CD4-positive, alpha-beta memory T cell (primary cell): ENCODE data around the gene VWDE. TPM values are rescaled to one million over a fixed set of nuclear protein-coding genes. Genes with fewer than 3 reads are reported as not detected.
"Not testable (repeated sequence)": the region's sequence is repeated elsewhere in the genome, so short reads cannot be mapped to it uniquely, and the experiment has no call there.

Experiments used
- CTCF ChIA-PET: fragments of 350-600 bp; sonication (Branson Sonifier 250); formaldehyde crosslinking; loops from one replicate; lab custom pipeline; 2021; ENCODE audit warnings: inconsistent platforms; ENCODE audit not compliant: partially characterized antibody; lab: Charles Lee
- POLR2A ChIA-PET: fragments of 350-600 bp; sonication (Branson Sonifier 250); formaldehyde crosslinking; loops from one replicate; lab custom pipeline; 2021; ENCODE audit not compliant: partially characterized antibody; lab: Charles Lee
- DNase-seq, 5 donors: peaks; one replicate each; pipeline versions ENCODE4 v3.0.0 to v3.0.0-alpha.2; 2020 to 2022; ENCODE audit warnings: mixed read lengths in 1 of 5
- H3K27ac ChIP-seq: one replicate; pipeline ENCODE4 v1.7.0; 2013; ENCODE audit warnings: low read depth, low read length
- H3K27me3 ChIP-seq: 2 replicates; pipeline ENCODE4 v1.7.0; 2013; ENCODE audit warnings: mild to moderate bottlenecking, low read length, moderate library complexity; ENCODE audit not compliant: insufficient read depth
- H3K36me3 ChIP-seq: 2 replicates; pipeline ENCODE4 v1.7.0; 2013; ENCODE audit warnings: mild to moderate bottlenecking, low read length, moderate library complexity; ENCODE audit not compliant: insufficient read depth
- H3K4me1 ChIP-seq: 2 replicates; pipeline ENCODE4 v1.7.0; 2013; ENCODE audit warnings: mild to moderate bottlenecking, low read length, moderate library complexity; ENCODE audit not compliant: insufficient read depth
- H3K4me3 ChIP-seq, 2 donors: one replicate each; pipeline ENCODE4 v1.7.0; 2013; ENCODE audit warnings: low read length in 2 of 2, mild to moderate bottlenecking in 1 of 2
- H3K9me3 ChIP-seq, 2 donors: one replicate each; pipeline ENCODE4 v1.7.0; 2013; ENCODE audit warnings: low read length in 2 of 2, control low read depth in 1 of 2; ENCODE audit not compliant: control insufficient read depth in 1 of 2
- H3K27ac Mint-ChIP-seq, 7 donors: one replicate each; pipeline ENCODE4 v1.8.0; 2020 to 2021; ENCODE audit warnings: mixed read lengths in 7 of 7, mild to moderate bottlenecking in 6 of 7, inconsistent platforms in 3 of 7, moderate library complexity in 3 of 7
- H3K27me3 Mint-ChIP-seq, 2 donors: one replicate each; pipeline ENCODE4 v1.8.0; 2020 to 2021; ENCODE audit warnings: mixed read lengths in 2 of 2
- H3K36me3 Mint-ChIP-seq, 2 donors: one replicate each; pipeline ENCODE4 v1.8.0; 2020 to 2021; ENCODE audit warnings: mixed read lengths in 2 of 2, inconsistent platforms in 1 of 2, mild to moderate bottlenecking in 1 of 2
- H3K4me1 Mint-ChIP-seq, 4 donors: one replicate each; pipeline ENCODE4 v1.8.0; 2020 to 2021; ENCODE audit warnings: mixed read lengths in 4 of 4, mild to moderate bottlenecking in 1 of 4
- H3K4me3 Mint-ChIP-seq, 8 donors: one replicate each; pipeline ENCODE4 v1.8.0; 2020 to 2021; ENCODE audit warnings: mixed read lengths in 8 of 8, mild to moderate bottlenecking in 7 of 8, moderate library complexity in 6 of 8, inconsistent platforms in 3 of 8
- H3K9me3 Mint-ChIP-seq, 8 donors: one replicate each; pipeline ENCODE4 v1.8.0; 2020 to 2021; ENCODE audit warnings: mixed read lengths in 8 of 8, mild to moderate bottlenecking in 5 of 8, inconsistent platforms in 3 of 8, moderate library complexity in 1 of 8
- intact Hi-C: fragments of 100-400 bp; cut with micrococcal nuclease; formaldehyde crosslinking; loops from one replicate; pipeline ENCODE4 v1.15.1; 2023
- polyA plus RNA-seq, 2 donors: library from polyadenylated mRNA; unstranded; fragments of 300-500 nt; fragmentation: Illumina TruSeq; gene quantifications; one replicate each; pipeline ENCODE4 v1.2.3, GENCODE V29; 2021
- total RNA-seq, 2 experiments: library from RNA; stranded (reverse); gene quantifications; one replicate each; pipeline ENCODE4 v1.2.3, GENCODE V29; 2021

Gene VWDE
- total and polyA plus RNA-seq, 4 experiments from 2014 or later, result 0.26 to 9.0 (median 8.9) TPM; not detected in 1

DNA sequence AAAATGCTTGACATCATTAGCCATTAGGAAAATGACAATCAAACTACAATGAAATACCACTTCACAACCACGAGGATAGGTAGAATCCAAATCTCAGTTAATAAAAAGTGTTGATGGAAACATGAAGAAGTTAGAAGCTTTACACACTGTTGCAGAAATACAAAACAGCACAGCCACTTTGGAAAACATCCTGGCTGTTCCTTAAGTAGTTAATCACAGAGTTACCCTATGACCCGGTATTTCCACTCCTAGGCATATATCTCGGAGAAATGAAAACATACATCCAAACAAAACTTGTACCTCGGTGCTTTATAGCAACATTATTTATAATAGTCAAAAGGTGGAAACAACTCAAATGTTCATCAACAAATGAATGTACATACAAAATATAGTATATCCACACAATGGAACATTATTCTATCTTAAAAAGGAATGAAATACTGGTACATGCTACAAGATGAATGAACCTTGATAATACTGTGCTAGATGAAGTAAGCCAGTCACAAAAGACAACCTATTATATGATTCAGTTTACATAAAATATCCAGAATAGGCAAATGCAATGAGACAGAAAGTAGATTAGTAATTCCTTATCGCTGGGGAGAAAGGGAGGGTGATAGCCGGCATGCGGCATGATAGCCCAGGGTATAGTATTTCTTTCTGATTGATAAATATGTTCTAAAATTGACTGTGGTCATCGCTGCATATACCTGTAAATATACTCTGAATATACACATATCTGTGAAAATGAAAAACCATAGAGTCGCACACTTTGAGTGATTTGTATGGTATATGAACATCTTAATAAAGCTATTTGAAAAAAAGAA lies 1.9 kb downstream of the VWDE start:
- Histone ChIP-seq H3K4me1 (peaks cover 13% of the 10 kb centered on the region), H3K36me3 (no peaks in the 10 kb centered on the region), H3K4me3 (no peak overlapping the region), H3K9me3 (no peaks in the 10 kb centered on the region), H3K27ac (no peak overlapping the region), H3K27me3 (no peaks in the 10 kb centered on the region)
- POLR2A ChIA-PET, result no interaction called here
- H3K27me3 Mint-ChIP-seq, result peaks cover 8 to 9% of the 10 kb centered on the region in 2 donors
- H3K9me3 Mint-ChIP-seq, result peaks cover 2 to 17% (median 14%) of the 10 kb centered on the region in 8 donors
- H3K36me3 Mint-ChIP-seq, result peaks cover 4 to 9% of the 10 kb centered on the region in 2 donors
- peak overlapping the region in 4 of 8 donors; percentile 26 to 47 (median 34) for H3K4me3 Mint-ChIP-seq
- H3K27ac Mint-ChIP-seq, result no peak overlapping the region
- intact Hi-C loops, result loop anchor here (2.0 to 5.0 kb wide), 2 partner anchors 191 to 236 kb away; partner anchors contain the start of gene TMEM106B
- CTCF ChIA-PET, result no interaction called here
- H3K4me1 Mint-ChIP-seq, result peaks cover 12 to 29% (median 17%) of the 10 kb centered on the region in 4 donors
- no peak for DNase-seq

DNA sequence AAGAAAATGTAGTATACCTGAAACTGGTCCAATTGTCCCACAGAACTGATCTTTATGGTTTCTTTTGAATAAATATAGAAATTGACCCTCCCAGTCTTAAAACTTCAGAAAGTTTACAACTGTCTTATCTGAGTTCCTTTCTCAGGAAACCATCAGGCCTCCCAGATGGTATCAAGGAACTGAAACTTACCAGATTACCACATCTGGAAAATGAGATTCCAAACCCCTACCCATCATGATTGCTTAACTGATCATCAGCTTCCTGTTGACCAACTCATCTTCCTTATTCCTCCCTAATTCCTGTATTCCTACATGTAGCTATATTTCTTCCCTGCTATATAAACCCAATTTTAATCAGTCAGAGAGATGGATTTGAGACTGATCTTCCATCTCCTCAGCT lies 5.5 kb downstream of the VWDE start:
- Mint-ChIP-seq H3K4me1 (peaks cover 5 to 14% (median 7%) of the 10 kb centered on the region in 4 donors), H3K4me3 (no peak overlapping the region)

DNA sequence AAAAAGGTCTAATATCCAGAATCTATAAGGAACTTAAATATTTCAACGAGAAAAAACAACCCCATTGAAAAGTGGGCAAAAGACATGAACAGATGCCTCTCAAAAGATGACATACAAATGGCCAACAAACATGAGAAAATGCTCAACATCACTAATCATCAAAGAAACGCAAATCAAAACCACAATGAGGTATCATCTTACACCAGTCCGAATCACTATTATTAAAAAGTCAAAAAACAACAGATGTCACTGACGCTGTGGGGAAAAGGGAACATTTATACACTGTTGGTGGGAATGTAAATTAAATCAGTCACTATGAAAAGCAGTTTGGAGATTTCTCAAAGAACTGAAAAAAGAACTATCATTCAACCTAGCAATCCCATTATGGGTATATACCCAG lies 6.0 kb downstream of the VWDE start:
- intact Hi-C loops, result no loop called here
- peak overlapping the region in 1 of 8 donors; percentile 14 for H3K4me3 Mint-ChIP-seq
- no peaks in the 10 kb centered on the region for H3K9me3 ChIP-seq
- POLR2A ChIA-PET, result no interaction called here
- H3K9me3 Mint-ChIP-seq, result peaks cover 2 to 17% (median 14%) of the 10 kb centered on the region in 8 donors
- H3K36me3 ChIP-seq, result no peaks in the 10 kb centered on the region
- H3K4me3 ChIP-seq, result no peak overlapping the region
- no peaks in the 10 kb centered on the region for H3K27me3 ChIP-seq
- H3K36me3 Mint-ChIP-seq, result peaks cover 4 to 6% of the 10 kb centered on the region in 2 donors
- H3K4me1 Mint-ChIP-seq, result peaks cover under 1 to 9% (median 2%) of the 10 kb centered on the region in 4 donors
- no peak overlapping the region for H3K27ac ChIP-seq
- H3K27me3 Mint-ChIP-seq, result peaks cover 6 to 8% of the 10 kb centered on the region in 2 donors
- CTCF ChIA-PET, result no interaction called here
- H3K27ac Mint-ChIP-seq, result no peak overlapping the region
- DNase-seq, result no peak
- H3K4me1 ChIP-seq, result peaks cover under 1% of the 10 kb centered on the region

More for the DNA sequence above, 5.5 kb downstream of the VWDE start:
- Histone ChIP-seq H3K4me3 (no peak overlapping the region), H3K4me1 (peaks cover 6% of the 10 kb centered on the region), H3K9me3 (no peaks in the 10 kb centered on the region), H3K27me3 (no peaks in the 10 kb centered on the region), H3K27ac (no peak overlapping the region), H3K36me3 (no peaks in the 10 kb centered on the region)
- H3K27ac Mint-ChIP-seq, result no peak overlapping the region
- intact Hi-C loops, result no loop called here
- no peak for DNase-seq
- H3K9me3 Mint-ChIP-seq, result peaks cover 2 to 17% (median 14%) of the 10 kb centered on the region in 8 donors
- H3K27me3 Mint-ChIP-seq, result peaks cover 6 to 8% of the 10 kb centered on the region in 2 donors
- ChIA-PET POLR2A (no interaction called here), CTCF (interaction anchor here (0.9 kb wide), 1 partner anchor 33 kb away, joined by 3 read pairs; no protein-coding TSS in a partner anchor)
- H3K36me3 Mint-ChIP-seq, result peaks cover 4 to 6% of the 10 kb centered on the region in 2 donors

DNA sequence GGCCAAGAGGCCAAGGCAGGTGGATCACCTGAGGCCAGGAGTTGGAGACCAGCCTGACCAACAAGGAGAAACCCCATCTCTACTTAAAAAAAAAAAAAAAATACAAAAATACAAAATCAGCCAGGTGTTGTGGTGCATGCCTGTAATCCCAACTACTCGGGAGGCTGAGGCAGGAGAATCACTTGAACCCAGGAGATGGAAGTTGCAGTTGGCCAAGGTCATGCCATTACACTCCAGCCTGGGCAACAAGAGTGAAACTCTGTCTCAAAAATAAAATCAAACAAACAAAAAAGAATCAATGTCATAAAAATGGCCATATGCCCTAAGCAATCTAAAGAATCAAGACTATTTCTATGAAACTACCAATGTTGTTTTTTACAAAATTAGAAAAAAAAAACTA lies 7.0 kb downstream of the VWDE start:
- intact Hi-C loops, H3K27ac Mint-ChIP-seq, H3K27ac ChIP-seq, H3K36me3 Mint-ChIP-seq, H3K4me1 ChIP-seq, H3K9me3 ChIP-seq, H3K4me1 Mint-ChIP-seq, H3K4me3 Mint-ChIP-seq, H3K4me3 ChIP-seq, DNase-seq, H3K27me3 ChIP-seq, CTCF ChIA-PET, H3K36me3 ChIP-seq, H3K27me3 Mint-ChIP-seq, POLR2A ChIA-PET: not testable (repeated sequence)
- H3K9me3 Mint-ChIP-seq, result peaks cover 2 to 17% (median 14%) of the 10 kb centered on the region in 8 donors

DNA sequence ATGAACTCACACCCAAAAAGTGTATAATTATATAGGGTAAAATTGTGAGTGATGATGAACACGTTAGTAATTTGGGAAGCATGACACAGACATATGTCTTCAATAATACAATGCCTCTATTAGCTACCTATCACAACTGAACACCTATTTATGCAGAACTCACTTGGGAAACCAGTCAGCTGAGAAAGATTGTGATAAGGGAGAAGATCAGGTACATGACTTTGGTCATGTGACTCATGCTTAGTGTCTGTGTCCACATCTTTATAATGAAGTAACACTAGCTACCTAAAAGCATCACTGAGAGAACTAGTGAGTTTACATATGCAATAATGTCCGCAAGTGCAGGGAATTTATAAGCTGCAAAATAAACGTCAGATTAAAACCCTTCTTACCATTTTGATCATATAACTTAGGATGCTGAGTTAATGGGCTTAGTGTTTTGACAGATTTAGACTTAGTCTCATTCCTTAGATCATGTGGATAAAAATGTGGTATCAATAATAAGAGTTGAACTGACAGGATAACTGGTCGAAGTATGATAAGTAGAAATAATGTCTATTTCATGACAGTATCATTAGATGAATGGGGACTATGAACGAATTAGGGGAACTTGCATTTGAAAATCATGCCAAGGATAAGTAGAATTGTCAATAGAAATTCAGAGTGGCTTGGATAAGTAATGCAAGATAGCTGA lies 11.6 kb downstream of the VWDE start:
- Mint-ChIP-seq H3K27ac (no peak overlapping the region), H3K27me3 (peaks cover 0 to 2% of the 10 kb centered on the region in 2 donors), H3K9me3 (peaks cover 0 to 1% (median under 1%) of the 10 kb centered on the region in 8 donors), H3K4me1 (no peaks in the 10 kb centered on the region), H3K36me3 (peaks cover 0 to 1% of the 10 kb centered on the region in 2 donors), H3K4me3 (no peak overlapping the region)
- Histone ChIP-seq H3K36me3 (no peaks in the 10 kb centered on the region), H3K27me3 (no peaks in the 10 kb centered on the region), H3K4me3 (no peak overlapping the region), H3K4me1 (no peaks in the 10 kb centered on the region), H3K9me3 (no peaks in the 10 kb centered on the region), H3K27ac (no peak overlapping the region)
- CTCF ChIA-PET, result interaction anchor here (1.2 kb wide), 1 partner anchor 12 kb away, joined by 4 read pairs; the partner anchor contains the start of gene VWDE
- POLR2A ChIA-PET, result no interaction called here
- DNase-seq, result no peak
- intact Hi-C loops, result no loop called here

DNA sequence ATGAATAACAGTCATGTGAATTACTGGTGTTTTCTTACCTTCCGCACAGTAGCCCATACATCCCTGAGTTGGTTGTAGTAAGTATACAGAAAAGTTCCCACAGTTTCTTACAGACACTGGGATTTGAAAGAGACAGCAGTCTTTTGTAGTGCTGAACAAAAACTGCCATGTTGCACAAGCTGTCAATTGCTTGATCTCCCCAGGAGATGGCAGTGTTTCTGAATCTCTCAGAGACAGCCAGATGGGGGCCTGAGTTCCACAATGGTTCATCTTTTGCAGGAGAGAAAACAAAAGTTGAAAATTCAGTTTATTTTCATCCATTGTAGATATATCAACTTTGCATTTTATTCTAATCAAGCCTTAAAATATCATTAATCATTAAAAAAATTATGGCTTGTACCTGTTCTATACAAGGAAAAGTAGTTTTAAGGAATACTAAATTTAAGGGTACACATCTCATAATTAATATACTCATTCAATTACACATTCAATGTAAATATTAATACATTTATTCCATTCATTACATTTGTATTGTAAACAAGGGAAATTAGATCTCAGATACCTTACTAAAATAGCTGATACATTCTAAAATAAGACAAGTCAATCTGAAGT lies 14.5 kb downstream of the VWDE start:
- H3K4me1 Mint-ChIP-seq, result no peaks in the 10 kb centered on the region
- H3K27ac Mint-ChIP-seq, result peak overlapping the region in 1 of 7 donors; percentile 2
- H3K36me3 ChIP-seq, result no peaks in the 10 kb centered on the region
- peaks cover 0 to 2% of the 10 kb centered on the region in 2 donors for H3K36me3 Mint-ChIP-seq
- intact Hi-C loops, result loop anchor here (1.0 to 5.0 kb wide), 3 partner anchors 14 to 322 kb away; partner anchors contain the start of gene VWDE
- H3K9me3 Mint-ChIP-seq, result no peaks in the 10 kb centered on the region
- no peak overlapping the region for H3K27ac ChIP-seq
- H3K4me1 ChIP-seq, result no peaks in the 10 kb centered on the region
- no peaks in the 10 kb centered on the region for H3K27me3 ChIP-seq
- H3K27me3 Mint-ChIP-seq, result peaks cover 0 to 2% of the 10 kb centered on the region in 2 donors
- no peak overlapping the region for H3K4me3 Mint-ChIP-seq
- ChIA-PET POLR2A (no interaction called here), CTCF (interaction anchor here (1.0 to 1.3 kb wide), 2 partner anchors 13 to 101 kb away, joined by 4 to 5 read pairs; no protein-coding TSS in a partner anchor)
- peak; percentile 29 to 46 (median 33) for DNase-seq
- H3K9me3 ChIP-seq, result no peaks in the 10 kb centered on the region
- H3K4me3 ChIP-seq, result no peak overlapping the region
